Activated B cell treated with CpG ODN at 0.5 μM for 24 hours (primary cell): ENCODE measurements around the gene DAB1. TPM values are rescaled to one million over a fixed set of nuclear protein-coding genes. Genes with fewer than 3 reads are reported as not detected.

Experiments used
- ATAC-seq: fragments of 200-7000 bp; cut with Tn5 transposase; one replicate; pipeline ENCODE4 v1.10.0; 2021; ENCODE audit warnings: low read depth, mild to moderate bottlenecking, moderate library complexity
- CTCF ChIA-PET: fragments of 350-600 bp; sonication (Branson Sonifier 250); formaldehyde crosslinking; loops from one replicate; lab custom pipeline; 2021; ENCODE audit warnings: antibody characterized with exemption; lab: Charles Lee
- POLR2A ChIA-PET: fragments of 350-600 bp; sonication (Branson Sonifier 250); formaldehyde crosslinking; loops from one replicate; lab custom pipeline; 2021; ENCODE audit warnings: antibody characterized with exemption; lab: Charles Lee
- DNase-seq: peaks from one replicate; pipeline ENCODE4 v3.0.0; 2022
- H3K27ac Mint-ChIP-seq: one replicate; pipeline ENCODE4 v1.8.0; 2020; ENCODE audit warnings: mixed read lengths
- H3K27me3 Mint-ChIP-seq: one replicate; pipeline ENCODE4 v1.8.0; 2021; ENCODE audit warnings: mixed read lengths
- H3K36me3 Mint-ChIP-seq: one replicate; pipeline ENCODE4 v1.8.0; 2021; ENCODE audit warnings: low read depth, mixed read lengths
- H3K4me1 Mint-ChIP-seq: one replicate; pipeline ENCODE4 v1.8.0; 2021; ENCODE audit warnings: mixed read lengths
- H3K4me3 Mint-ChIP-seq: one replicate; pipeline ENCODE4 v1.8.0; 2020; ENCODE audit warnings: mild to moderate bottlenecking, mixed read lengths
- H3K9me3 Mint-ChIP-seq: one replicate; pipeline ENCODE4 v1.8.0; 2020; ENCODE audit warnings: mixed read lengths
- intact Hi-C: fragments of 100-400 bp; cut with micrococcal nuclease; formaldehyde crosslinking; loops from one replicate; pipeline ENCODE4 v1.15.1; 2024
- total RNA-seq: library from RNA; stranded (reverse); gene quantifications from 2 replicates; pipeline ENCODE4 v1.2.3, GENCODE V29; 2022
- TF ChIP-seq, protein P1 (sequence below): fragments of 200-600 bp; IDR thresholded peaks from one replicate; pipeline ENCODE4 v1.8.0; 2022; ENCODE audit warnings: antibody characterized with exemption, mild to moderate bottlenecking

Gene DAB1
- total RNA-seq, 1 donor from 2014 or later: not detected

DNA sequence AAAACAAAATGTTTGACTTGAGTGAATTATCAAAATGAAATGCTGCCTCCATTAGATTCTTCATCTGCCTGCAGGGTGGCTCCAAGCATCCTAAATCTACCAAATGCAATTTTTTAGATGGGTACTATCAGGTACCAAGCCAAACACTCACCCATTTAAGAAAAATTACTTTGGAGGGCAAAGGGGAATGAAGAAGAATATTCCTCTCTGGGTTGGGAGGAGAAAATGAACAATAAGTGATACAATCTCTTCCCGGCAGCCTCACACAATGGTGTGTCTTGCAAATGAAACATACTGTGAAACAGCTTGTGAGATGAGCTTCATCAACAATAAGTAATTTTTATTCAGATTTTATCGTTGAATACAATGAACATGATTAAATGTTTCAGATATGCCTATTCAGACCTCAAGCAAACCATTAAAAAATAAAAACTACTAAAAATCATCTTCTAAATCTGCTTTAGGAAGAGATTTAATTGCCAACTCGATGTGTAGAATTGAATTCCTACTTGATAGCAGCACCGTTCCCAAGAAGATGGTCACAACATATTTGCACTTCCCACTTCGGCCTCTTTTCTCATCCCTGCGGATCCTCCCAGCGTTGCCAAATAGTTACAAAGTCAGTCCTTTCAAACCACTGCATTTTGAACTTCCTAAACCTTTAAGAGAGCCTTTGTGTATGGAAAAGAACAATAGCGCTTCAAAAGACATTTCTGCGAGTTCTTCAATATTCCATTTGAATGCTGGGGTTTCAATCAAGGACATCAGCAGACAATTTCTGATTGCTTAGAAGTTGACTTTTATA, 2.7 kb downstream of the DAB1 start:
- DNase-seq (no peak), ATAC-seq (no peak)
- TF ChIP-seq, protein P1, sequence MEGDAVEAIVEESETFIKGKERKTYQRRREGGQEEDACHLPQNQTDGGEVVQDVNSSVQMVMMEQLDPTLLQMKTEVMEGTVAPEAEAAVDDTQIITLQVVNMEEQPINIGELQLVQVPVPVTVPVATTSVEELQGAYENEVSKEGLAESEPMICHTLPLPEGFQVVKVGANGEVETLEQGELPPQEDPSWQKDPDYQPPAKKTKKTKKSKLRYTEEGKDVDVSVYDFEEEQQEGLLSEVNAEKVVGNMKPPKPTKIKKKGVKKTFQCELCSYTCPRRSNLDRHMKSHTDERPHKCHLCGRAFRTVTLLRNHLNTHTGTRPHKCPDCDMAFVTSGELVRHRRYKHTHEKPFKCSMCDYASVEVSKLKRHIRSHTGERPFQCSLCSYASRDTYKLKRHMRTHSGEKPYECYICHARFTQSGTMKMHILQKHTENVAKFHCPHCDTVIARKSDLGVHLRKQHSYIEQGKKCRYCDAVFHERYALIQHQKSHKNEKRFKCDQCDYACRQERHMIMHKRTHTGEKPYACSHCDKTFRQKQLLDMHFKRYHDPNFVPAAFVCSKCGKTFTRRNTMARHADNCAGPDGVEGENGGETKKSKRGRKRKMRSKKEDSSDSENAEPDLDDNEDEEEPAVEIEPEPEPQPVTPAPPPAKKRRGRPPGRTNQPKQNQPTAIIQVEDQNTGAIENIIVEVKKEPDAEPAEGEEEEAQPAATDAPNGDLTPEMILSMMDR: no peak
- H3K27me3 Mint-ChIP-seq: peaks cover 54% of the 10 kb centered on the region
- H3K27ac Mint-ChIP-seq: no peak overlapping the region
- ChIA-PET CTCF (no interaction called here), POLR2A (no interaction called here)
- H3K4me3 Mint-ChIP-seq: no peak overlapping the region
- H3K4me1 Mint-ChIP-seq: peaks cover 2% of the 10 kb centered on the region
- no peaks in the 10 kb centered on the region for H3K36me3 Mint-ChIP-seq
- intact Hi-C loops: no loop called here
- H3K9me3 Mint-ChIP-seq: no peaks in the 10 kb centered on the region

DNA sequence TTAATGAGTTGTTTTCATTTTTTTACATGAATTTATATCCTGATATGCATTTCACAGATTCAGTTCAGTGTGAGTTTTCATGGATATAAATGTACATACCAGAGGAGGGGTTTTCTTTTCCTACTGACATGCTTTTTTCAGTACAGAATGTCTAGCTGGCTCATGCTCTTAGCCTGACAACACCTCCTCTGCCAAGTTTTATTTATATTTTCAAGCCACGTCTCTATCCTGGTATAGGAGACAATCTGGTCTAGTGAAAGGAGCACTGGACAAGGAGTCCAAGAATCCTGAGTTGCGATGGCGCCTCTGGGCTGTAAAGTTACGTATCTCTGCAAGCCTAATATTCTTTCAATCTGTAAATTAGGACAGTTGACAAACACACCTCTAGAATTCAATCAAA, 4.9 kb downstream of the DAB1 start:
- TF ChIP-seq, protein P1: no peak
- POLR2A ChIA-PET: no interaction called here
- CTCF ChIA-PET: no interaction called here
- H3K4me3 Mint-ChIP-seq: no peak overlapping the region
- no peaks in the 10 kb centered on the region for H3K9me3 Mint-ChIP-seq
- intact Hi-C loops: no loop called here
- no peaks in the 10 kb centered on the region for H3K36me3 Mint-ChIP-seq
- DNase-seq: no peak
- H3K4me1 Mint-ChIP-seq: no peaks in the 10 kb centered on the region
- no peak for ATAC-seq
- peaks cover 41% of the 10 kb centered on the region for H3K27me3 Mint-ChIP-seq
- no peak overlapping the region for H3K27ac Mint-ChIP-seq

DNA sequence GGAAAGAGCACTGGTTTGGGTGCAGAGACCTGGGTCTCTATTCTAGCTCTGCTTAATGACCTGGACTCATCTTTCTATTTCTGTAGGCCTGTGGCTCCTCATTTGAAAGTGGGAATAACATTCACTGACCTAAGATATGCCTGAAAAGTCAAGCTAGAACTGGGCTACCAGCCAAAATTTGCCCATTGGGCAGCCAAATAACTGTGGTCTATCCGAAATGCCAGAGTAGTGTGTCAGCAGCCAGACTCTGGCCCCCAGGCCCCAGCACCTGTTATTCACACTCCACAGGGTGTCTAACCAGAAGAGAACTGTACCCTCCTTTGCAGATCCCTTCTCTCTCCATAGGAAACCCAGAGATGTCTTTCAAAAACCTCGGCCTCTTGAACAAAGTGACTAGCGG, 12.6 kb downstream of the DAB1 start:
- no peak for ATAC-seq
- Mint-ChIP-seq H3K4me3 (no peak overlapping the region), H3K27me3 (peaks cover 5% of the 10 kb centered on the region), H3K4me1 (no peaks in the 10 kb centered on the region), H3K27ac (no peak overlapping the region), H3K36me3 (no peaks in the 10 kb centered on the region), H3K9me3 (peaks cover 10% of the 10 kb centered on the region)
- intact Hi-C loops: no loop called here
- CTCF ChIA-PET: no interaction called here
- POLR2A ChIA-PET: no interaction called here
- DNase-seq: no peak
- TF ChIP-seq, protein P1: no peak

DNA sequence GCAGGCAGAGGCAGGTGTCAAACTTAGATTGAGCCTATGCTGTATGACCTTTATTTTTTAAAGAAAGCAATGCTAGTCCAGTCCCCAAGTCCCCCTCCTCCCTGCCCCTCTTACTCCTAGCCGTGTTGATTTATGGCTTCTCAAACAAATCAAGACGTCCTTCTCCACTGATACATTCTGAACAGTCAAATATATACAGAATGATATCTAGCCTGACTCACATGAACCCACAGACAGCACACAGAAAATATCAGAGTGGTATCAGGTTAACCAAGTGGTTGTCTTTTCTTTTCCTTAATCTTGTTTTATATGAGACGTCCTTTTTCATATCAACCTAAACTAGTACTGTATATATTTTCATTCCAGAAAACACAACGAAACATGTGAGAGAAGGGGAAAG, 13.4 kb downstream of the DAB1 start:
- ATAC-seq (no peak), DNase-seq (no peak)
- intact Hi-C loops: no loop called here
- H3K4me1 Mint-ChIP-seq: no peaks in the 10 kb centered on the region
- no peaks in the 10 kb centered on the region for H3K27me3 Mint-ChIP-seq
- TF ChIP-seq, protein P1: no peak
- ChIA-PET CTCF (no interaction called here), POLR2A (no interaction called here)
- no peaks in the 10 kb centered on the region for H3K36me3 Mint-ChIP-seq
- H3K27ac Mint-ChIP-seq: no peak overlapping the region
- peaks cover 10% of the 10 kb centered on the region for H3K9me3 Mint-ChIP-seq
- H3K4me3 Mint-ChIP-seq: no peak overlapping the region

DNA sequence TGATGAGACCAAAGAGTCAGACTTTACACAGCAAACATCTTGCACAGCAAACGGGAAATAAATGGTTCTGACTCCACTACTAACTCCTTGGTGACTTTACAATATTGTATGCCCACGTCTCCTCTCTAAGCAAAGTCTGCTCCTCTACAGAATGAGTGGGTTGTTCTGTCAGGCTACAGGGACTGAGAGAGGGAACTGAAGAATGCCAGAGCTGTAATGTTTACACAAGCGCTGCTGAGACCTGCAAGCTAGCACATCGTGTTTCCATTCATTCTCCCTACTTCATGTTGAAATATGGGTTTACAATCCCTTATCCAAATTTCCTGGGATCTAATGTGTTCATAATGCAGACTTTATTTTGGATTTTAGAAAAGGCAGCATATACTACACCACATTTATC, 15.9 kb downstream of the DAB1 start:
- Mint-ChIP-seq H3K27me3 (no peaks in the 10 kb centered on the region), H3K4me1 (no peaks in the 10 kb centered on the region), H3K27ac (no peak overlapping the region), H3K36me3 (no peaks in the 10 kb centered on the region), H3K9me3 (peaks cover 8% of the 10 kb centered on the region), H3K4me3 (no peak overlapping the region)
- no peak for ATAC-seq
- CTCF ChIA-PET: no interaction called here
- no peak for DNase-seq
- intact Hi-C loops: no loop called here
- TF ChIP-seq, protein P1: no peak
- POLR2A ChIA-PET: no interaction called here
